T-helper 1 cell (primary cell): ENCODE data around the gene SYNDIG1.

Experiments
- DNase-seq, 5 donors: peaks; one replicate each; pipeline ENCODE4 v3.0.0-alpha.2; 2012 to 2020

The SYNDIG1 gene

GRCh38 chr20:24529369-24529719 lies 59.9 kb downstream of the SYNDIG1 start:
- no peak for DNase-seq

GRCh38 chr20:24530131-24530680 lies 60.8 kb downstream of the SYNDIG1 start:
- DNase-seq: no peak

GRCh38 chr20:24531202-24531601 lies 61.8 kb downstream of the SYNDIG1 start:
- DNase-seq: no peak

DNA sequence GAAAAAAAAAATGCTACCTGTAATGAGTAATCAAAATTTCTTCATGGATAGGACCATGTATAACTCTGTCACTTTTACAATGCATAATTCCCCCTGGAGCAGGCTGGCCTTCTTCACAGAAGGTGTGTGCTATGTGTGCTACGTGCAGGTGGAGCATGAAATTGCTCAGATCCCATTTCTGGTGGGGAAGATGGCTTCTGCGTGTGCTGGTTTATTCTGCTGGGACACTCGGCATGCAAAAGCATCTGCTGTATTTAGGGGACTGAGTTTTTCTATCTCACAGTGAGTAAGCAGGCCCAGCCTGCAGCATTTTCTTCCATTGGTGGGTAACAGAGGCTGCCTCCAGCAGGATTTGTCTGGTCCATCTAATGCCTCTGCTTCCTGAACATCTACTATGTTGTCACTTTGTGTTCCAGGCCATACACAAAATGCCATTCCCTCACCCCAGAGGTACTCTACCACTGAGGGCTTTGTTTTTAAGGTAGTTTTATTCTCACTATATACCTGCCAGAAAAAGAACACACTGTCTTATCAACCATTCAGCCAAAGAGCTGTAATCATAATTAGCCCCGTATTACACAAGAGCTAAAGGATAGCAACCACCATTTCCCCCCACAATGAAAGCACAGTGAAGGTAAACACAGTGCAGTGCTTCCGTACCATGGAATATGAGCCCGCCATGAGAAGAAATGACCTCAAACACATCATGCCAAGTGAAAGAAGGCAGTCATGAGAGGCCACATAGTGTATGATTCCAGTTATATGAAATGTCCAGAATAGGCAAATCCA lies 62.4 kb downstream of the SYNDIG1 start:
- DNase-seq: no peak

- DNase-seq: no peak
These were observed 64.0 kb downstream of the SYNDIG1 start for GRCh38 chr20:24533449-24533848.

DNA sequence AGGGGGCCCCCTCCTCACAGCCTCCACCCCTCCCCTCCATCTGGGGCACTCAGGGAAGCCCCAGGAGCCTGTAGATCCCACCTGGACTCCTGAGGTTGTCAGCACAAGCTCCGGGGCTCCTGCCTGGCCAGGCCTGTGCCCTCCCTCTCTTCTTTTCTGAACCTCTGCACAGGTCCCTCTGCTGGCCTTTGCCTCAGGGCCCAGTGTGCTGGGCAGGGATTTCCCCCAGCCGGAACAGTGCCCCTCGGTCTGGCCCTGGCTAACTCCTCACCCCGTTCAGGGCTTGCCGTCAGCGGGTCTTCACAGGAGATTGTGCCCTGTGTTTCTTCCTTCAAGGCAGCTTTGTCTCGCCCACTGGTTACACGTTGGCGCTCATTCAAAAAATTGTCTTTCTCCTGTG lies 64.9 kb downstream of the SYNDIG1 start:
- no peak for DNase-seq

GRCh38 chr20:24535941-24536730 lies 66.7 kb downstream of the SYNDIG1 start:
- DNase-seq: no peak

DNA sequence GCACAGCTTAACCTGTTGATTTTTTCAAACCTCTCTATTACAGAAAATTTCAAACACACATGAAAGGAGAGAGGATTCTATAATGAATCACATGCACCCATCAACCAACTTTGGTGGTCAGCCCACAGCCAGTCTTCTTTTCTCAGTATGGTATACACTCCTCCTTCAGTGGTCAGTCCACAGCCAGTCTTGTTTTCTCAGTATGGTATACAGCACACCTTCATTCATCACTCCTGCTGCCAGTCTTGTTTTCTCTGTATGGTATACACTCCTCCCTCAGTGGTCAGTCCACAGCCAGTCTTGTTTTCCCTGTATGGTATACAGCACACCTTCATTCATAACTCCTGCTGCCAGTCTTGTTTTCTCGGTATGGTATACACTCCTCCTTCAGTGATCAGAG lies 67.8 kb downstream of the SYNDIG1 start:
- DNase-seq: no peak

- no peak for DNase-seq
These were observed 73.3 kb downstream of the SYNDIG1 start for GRCh38 chr20:24542721-24543120.

GRCh38 chr20:24543168-24543567 lies 73.7 kb downstream of the SYNDIG1 start:
- no peak for DNase-seq

DNA sequence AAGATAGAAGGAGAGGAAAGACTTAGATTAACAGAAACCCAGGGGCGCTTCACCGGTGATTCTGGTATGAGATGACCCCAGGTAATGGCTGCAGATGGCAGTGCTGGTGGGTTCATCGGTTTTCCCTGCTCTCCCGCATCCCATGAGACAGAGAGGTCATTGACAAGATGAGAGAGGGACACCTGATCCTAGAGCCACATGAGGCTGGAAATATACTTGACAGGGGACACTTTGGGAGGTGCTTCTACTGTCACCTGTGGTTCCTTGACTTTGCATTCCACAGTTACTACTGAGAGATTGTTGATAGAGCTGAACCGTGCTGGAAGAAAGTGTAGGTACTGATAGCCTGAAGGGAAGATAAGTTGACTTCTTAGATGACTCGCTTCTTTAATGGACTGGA lies 74.3 kb downstream of the SYNDIG1 start:
- no peak for DNase-seq

GRCh38 chr20:24544371-24544770 lies 74.9 kb downstream of the SYNDIG1 start:
- DNase-seq: no peak

- no peak for DNase-seq
These were observed 75.7 kb downstream of the SYNDIG1 start for GRCh38 chr20:24545168-24545567.

DNA sequence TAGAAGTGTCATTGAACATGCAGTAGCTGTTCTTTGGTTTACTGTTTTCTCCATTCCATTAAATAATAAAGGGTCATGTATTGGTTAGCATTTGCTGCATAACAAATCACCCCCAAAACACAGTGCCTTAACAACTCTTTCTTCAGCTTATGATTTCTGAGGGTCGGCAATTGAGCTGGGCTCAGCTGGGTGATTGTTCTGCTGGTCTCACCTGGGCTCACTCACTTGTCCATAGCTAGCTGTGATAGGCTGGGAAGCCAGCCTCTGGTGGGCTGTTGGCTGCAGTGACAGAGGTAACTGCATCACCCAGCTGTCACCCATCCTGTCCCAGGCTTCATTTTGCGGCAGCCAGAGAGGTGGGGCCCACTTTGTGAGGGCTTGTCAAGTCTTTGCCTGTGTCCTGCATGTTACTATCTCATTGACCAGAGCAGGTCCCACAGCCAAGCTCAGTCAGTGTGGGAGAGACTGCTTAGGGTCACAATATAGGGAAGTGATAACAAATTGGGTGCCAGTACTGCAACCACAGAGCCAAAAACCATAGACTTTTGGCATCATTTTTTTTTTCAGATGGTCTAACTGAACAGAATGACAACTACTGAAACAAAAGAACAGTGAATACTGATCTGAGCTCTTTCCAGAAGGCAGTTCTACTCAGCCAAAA lies 76.9 kb downstream of the SYNDIG1 start:
- DNase-seq: no peak

DNA sequence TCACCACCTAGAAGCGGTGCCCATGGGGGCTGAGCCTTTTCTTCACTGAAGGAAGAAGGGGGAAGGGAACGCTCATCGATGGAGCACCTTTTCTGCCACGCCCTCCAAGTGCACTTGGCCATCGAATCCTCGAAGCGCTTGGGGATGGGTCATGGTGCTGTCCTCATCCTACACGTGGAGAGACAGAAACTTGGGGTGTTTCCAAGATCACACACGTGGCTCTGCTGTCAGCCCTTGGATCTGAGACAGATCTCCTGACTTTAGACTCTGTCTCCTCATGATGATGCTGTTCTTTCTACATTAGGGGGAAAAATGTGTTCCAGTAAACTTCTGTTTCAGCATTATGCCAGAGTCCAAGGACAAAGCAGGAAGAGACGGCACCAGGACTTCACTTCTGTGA lies 78.5 kb downstream of the SYNDIG1 start:
- no peak for DNase-seq

GRCh38 chr20:24559114-24559732 lies 89.8 kb downstream of the SYNDIG1 start:
- no peak for DNase-seq

GRCh38 chr20:24560571-24561491 lies 91.4 kb downstream of the SYNDIG1 start:
- no peak for DNase-seq

GRCh38 chr20:24565835-24566351 lies 96.5 kb downstream of the SYNDIG1 start:
- no peak for DNase-seq

GRCh38 chr20:24566656-24567055 lies 97.2 kb downstream of the SYNDIG1 start:
- DNase-seq: no peak

GRCh38 chr20:24567508-24567907 lies 98.1 kb downstream of the SYNDIG1 start:
- DNase-seq: no peak

- DNase-seq: no peak
These were observed 99.4 kb downstream of the SYNDIG1 start for GRCh38 chr20:24568842-24569241.

GRCh38 chr20:24571159-24571558 lies 101.7 kb downstream of the SYNDIG1 start:
- no peak for DNase-seq
